Natural killer cell (primary cell): ENCODE results near the gene CDK16. TPM values are rescaled to one million over a fixed set of nuclear protein-coding genes. Genes with fewer than 3 reads are reported as not detected.
A peak's percentile ranks its signal among the peaks of the same experiment; 100 is the strongest.

Experiments used
- ATAC-seq, 3 donors: fragments of 150-1000 bp in 2 of 3; fragments of 200-7000 bp in 1 of 3; cut with Tn5 transposase; 1 replicate in 1 of 3; 2 replicates in 2 of 3; pipeline ENCODE4 v1.10.0; 2021; ENCODE audit warnings: mild to moderate bottlenecking in 2 of 3, moderate library complexity in 2 of 3
- DNase-seq, 2 donors: peaks; one replicate each; pipeline versions ENCODE4 v3.0.0 to v3.0.0-alpha.2; 2013 to 2021; ENCODE audit warnings: mixed read lengths in 1 of 2
- H3K27ac ChIP-seq: one replicate; pipeline ENCODE4 v1.5.1; 2013; ENCODE audit warnings: mild to moderate bottlenecking, low read length
- H3K27me3 ChIP-seq: one replicate; pipeline ENCODE4 v1.6.1; 2013; ENCODE audit warnings: low read length; ENCODE audit not compliant: control insufficient read depth, insufficient read depth
- H3K36me3 ChIP-seq: one replicate; pipeline ENCODE4 v1.6.1; 2013; ENCODE audit warnings: low read length; ENCODE audit not compliant: control insufficient read depth, insufficient read depth
- H3K4me1 ChIP-seq: one replicate; pipeline ENCODE4 v1.6.1; 2013; ENCODE audit warnings: low read length; ENCODE audit not compliant: control insufficient read depth, insufficient read depth
- H3K4me3 ChIP-seq: one replicate; pipeline ENCODE4 v1.5.1; 2013; ENCODE audit warnings: low read length
- H3K9me3 ChIP-seq: one replicate; pipeline ENCODE4 v1.6.1; 2013; ENCODE audit warnings: low read length; ENCODE audit not compliant: control insufficient read depth, insufficient read depth
- H3K27ac Mint-ChIP-seq, 2 donors: one replicate each; pipeline ENCODE4 v1.8.0; 2022; ENCODE audit warnings: mild to moderate bottlenecking in 2 of 2, mixed read lengths in 2 of 2, moderate library complexity in 1 of 2
- H3K27me3 Mint-ChIP-seq, 2 donors: one replicate each; pipeline ENCODE4 v1.8.0; 2022; ENCODE audit warnings: low read depth in 2 of 2, mixed read lengths in 2 of 2
- H3K36me3 Mint-ChIP-seq: one replicate; pipeline ENCODE4 v1.8.0; 2022; ENCODE audit warnings: mixed read lengths
- H3K4me1 Mint-ChIP-seq, 2 donors: one replicate each; pipeline ENCODE4 v1.8.0; 2022; ENCODE audit warnings: mixed read lengths in 2 of 2
- H3K4me3 Mint-ChIP-seq: one replicate; pipeline ENCODE4 v1.8.0; 2022; ENCODE audit warnings: mild to moderate bottlenecking, moderate library complexity, mixed read lengths
- H3K9me3 Mint-ChIP-seq, 2 donors: one replicate each; pipeline ENCODE4 v1.8.0; 2022; ENCODE audit warnings: mixed read lengths in 2 of 2
- CTCF ChIP-seq: fragments of 200-600 bp; IDR thresholded peaks from one replicate; pipeline ENCODE4 v1.8.0; 2022; ENCODE audit warnings: antibody characterized with exemption
- WGBS: methylation state at CpG from one replicate; pipeline ENCODE4 v1.1.7; 2013; ENCODE audit warnings: missing lambda C conversion rate; ENCODE audit not compliant: insufficient coverage; 5-methylcytosine and 5-hydroxymethylcytosine counted together
- intact Hi-C: fragments of 100-400 bp; cut with micrococcal nuclease; formaldehyde crosslinking; loops from one replicate; pipeline ENCODE4 v1.14.2; 2022
- total RNA-seq, 4 donors: library from RNA; stranded (reverse); fragments of 120-200 nt in 1 of 4; gene quantifications; one replicate each; pipeline versions ENCODE4 v1.2.3 to v1.2.4, GENCODE V29; 2013 to 2022

Gene CDK16
- total RNA-seq, 3 donors from 2014 or later (not counting 1 experiment from before 2014, with no cell fraction given): 112 to 140 (median 126) TPM

GRCh38 chrX:47202316-47202715 is 16.2 kb upstream of the CDK16 start:
- H3K27ac Mint-ChIP-seq: peak overlapping the region in 1 of 2 donors; percentile 20
- no peaks in the 10 kb centered on the region for H3K27me3 Mint-ChIP-seq
- peaks cover 23% of the 10 kb centered on the region for H3K36me3 Mint-ChIP-seq
- intact Hi-C loops: no loop called here
- H3K27me3 ChIP-seq: no peaks in the 10 kb centered on the region
- H3K4me3 ChIP-seq: no peak overlapping the region
- H3K4me3 Mint-ChIP-seq: no peak overlapping the region
- no peaks in the 10 kb centered on the region for H3K9me3 Mint-ChIP-seq
- H3K4me1 Mint-ChIP-seq: peaks cover 8 to 10% of the 10 kb centered on the region in 2 donors
- H3K4me1 ChIP-seq: peaks cover 8% of the 10 kb centered on the region
- no peaks in the 10 kb centered on the region for H3K9me3 ChIP-seq
- ATAC-seq (no peak), DNase-seq (no peak)
- peaks cover 69% of the 10 kb centered on the region for H3K36me3 ChIP-seq
- 98% methylated on average over 11 of the region's 11 CpGs for WGBS
- no peak for TF ChIP-seq CTCF
- H3K27ac ChIP-seq: no peak overlapping the region

GRCh38 chrX:47202877-47203276 is 15.6 kb upstream of the CDK16 start:
- no peaks in the 10 kb centered on the region for H3K9me3 ChIP-seq
- no peaks in the 10 kb centered on the region for H3K27me3 ChIP-seq
- Mint-ChIP-seq H3K4me3 (no peak overlapping the region), H3K4me1 (peaks cover 4 to 6% of the 10 kb centered on the region in 2 donors), H3K36me3 (peaks cover 25% of the 10 kb centered on the region), H3K9me3 (no peaks in the 10 kb centered on the region), H3K27me3 (no peaks in the 10 kb centered on the region), H3K27ac (no peak overlapping the region)
- H3K27ac ChIP-seq: no peak overlapping the region
- no peak for ATAC-seq
- H3K4me3 ChIP-seq: no peak overlapping the region
- H3K36me3 ChIP-seq: peaks cover 70% of the 10 kb centered on the region
- peaks cover 3% of the 10 kb centered on the region for H3K4me1 ChIP-seq
- no peak for DNase-seq
- 98% methylated on average over 3 of the region's 4 CpGs for WGBS
- TF ChIP-seq CTCF: no peak
- intact Hi-C loops: no loop called here

GRCh38 chrX:47204970-47205369 is 13.5 kb upstream of the CDK16 start:
- Mint-ChIP-seq H3K27me3 (no peaks in the 10 kb centered on the region), H3K4me3 (no peak overlapping the region)

More at GRCh38 chrX:47204970-47205369, 13.5 kb upstream of the CDK16 start:
- ATAC-seq (no peak), DNase-seq (no peak)
- Histone ChIP-seq H3K4me1 (no peaks in the 10 kb centered on the region), H3K36me3 (peaks cover 67% of the 10 kb centered on the region), H3K27me3 (no peaks in the 10 kb centered on the region), H3K27ac (no peak overlapping the region), H3K9me3 (no peaks in the 10 kb centered on the region), H3K4me3 (no peak overlapping the region)
- no peaks in the 10 kb centered on the region for H3K4me1 Mint-ChIP-seq
- no peak for TF ChIP-seq CTCF
- intact Hi-C loops: no loop called here
- no peak overlapping the region for H3K27ac Mint-ChIP-seq
- H3K9me3 Mint-ChIP-seq: no peaks in the 10 kb centered on the region
- H3K36me3 Mint-ChIP-seq: peaks cover 25% of the 10 kb centered on the region
- WGBS: 90% methylated on average over 5 of the region's 5 CpGs
